H9 (cell line): ENCODE data around the gene UBTF. TPM values are rescaled to one million over a fixed set of nuclear protein-coding genes. Genes with fewer than 3 reads are reported as not detected.

Experiments used
- DNase-seq: peaks from one replicate; pipeline ENCODE4 v3.0.0-alpha.2; 2017
- H2AFZ ChIP-seq: one replicate; pipeline ENCODE4 v1.6.1; 2013; ENCODE audit warnings: mild to moderate bottlenecking, low read length, control low read depth, moderate library complexity
- H2AK5ac ChIP-seq: 2 replicates; pipeline ENCODE4 v1.6.1; 2013; ENCODE audit warnings: low read length, control low read depth, mixed read lengths; ENCODE audit not compliant: insufficient read length
- H2BK120ac ChIP-seq: one replicate; pipeline ENCODE4 v1.6.1; 2013; ENCODE audit warnings: low read depth, mild to moderate bottlenecking, low read length, control low read depth, inconsistent platforms; ENCODE audit not compliant: poor library complexity, severe bottlenecking
- H2BK12ac ChIP-seq: 2 replicates; pipeline ENCODE4 v1.6.1; 2013; ENCODE audit warnings: low read length, control low read depth, mixed read lengths, low read depth; ENCODE audit not compliant: insufficient read length
- H2BK15ac ChIP-seq: 2 replicates; pipeline ENCODE4 v1.6.1; 2013; ENCODE audit warnings: low read depth, low read length, control low read depth
- H2BK20ac ChIP-seq: one replicate; pipeline ENCODE4 v1.6.1; 2013; ENCODE audit warnings: low read depth, mild to moderate bottlenecking, low read length, control low read depth, inconsistent platforms; ENCODE audit not compliant: poor library complexity, severe bottlenecking
- H2BK5ac ChIP-seq: 2 replicates; pipeline ENCODE4 v1.6.1; 2013; ENCODE audit warnings: low read length, control low read depth, mixed read lengths; ENCODE audit not compliant: insufficient read length
- H3K14ac ChIP-seq: 2 replicates; pipeline ENCODE4 v1.6.1; 2013; ENCODE audit warnings: low read length, control low read depth; ENCODE audit not compliant: insufficient read depth
- H3K18ac ChIP-seq: 2 replicates; pipeline ENCODE4 v1.6.1; 2013; ENCODE audit warnings: low read depth, mild to moderate bottlenecking, mixed read lengths, low read length, control low read depth; ENCODE audit not compliant: insufficient read length
- H3K23ac ChIP-seq: 2 replicates; pipeline ENCODE4 v1.6.1; 2013; ENCODE audit warnings: low read length, control low read depth, mixed read lengths, low read depth; ENCODE audit not compliant: insufficient read length
- H3K23me2 ChIP-seq: 2 replicates; pipeline ENCODE4 v1.6.1; 2013; ENCODE audit warnings: low read depth, mild to moderate bottlenecking, mixed read lengths, low read length, control low read depth; ENCODE audit not compliant: insufficient read length, poor library complexity, severe bottlenecking
- H3K27ac ChIP-seq: 2 replicates; pipeline ENCODE4 v1.5.1; 2013; ENCODE audit warnings: low read length, control low read depth, mixed read lengths, low read depth; ENCODE audit not compliant: insufficient read length
- H3K27me3 ChIP-seq: 2 replicates; pipeline ENCODE4 v1.6.1; 2013; ENCODE audit warnings: low read length, control low read depth, inconsistent platforms; ENCODE audit not compliant: insufficient read depth
- H3K4ac ChIP-seq: 2 replicates; pipeline ENCODE4 v1.6.1; 2013; ENCODE audit warnings: low read depth, mild to moderate bottlenecking, control low read depth, inconsistent platforms, low read length, moderate library complexity
- H3K4me1 ChIP-seq: 2 replicates; pipeline ENCODE4 v1.6.1; 2013; ENCODE audit warnings: low read length, control low read depth, inconsistent platforms; ENCODE audit not compliant: insufficient read depth
- H3K4me2 ChIP-seq: 2 replicates; pipeline ENCODE4 v1.6.1; 2013; ENCODE audit warnings: low read length, control low read depth, mixed read lengths; ENCODE audit not compliant: insufficient read length, insufficient read depth
- H3K56ac ChIP-seq: 2 replicates; pipeline ENCODE4 v1.6.1; 2013; ENCODE audit warnings: low read depth, mild to moderate bottlenecking, mixed read lengths, low read length, control low read depth; ENCODE audit not compliant: insufficient read length
- H3K79me1 ChIP-seq: 2 replicates; pipeline ENCODE4 v1.6.1; 2013; ENCODE audit warnings: low read depth, mild to moderate bottlenecking, moderate library complexity, low read length, control low read depth, inconsistent platforms; ENCODE audit not compliant: insufficient read depth, poor library complexity, severe bottlenecking
- H3K79me2 ChIP-seq: 2 replicates; pipeline ENCODE4 v1.6.1; 2013; ENCODE audit warnings: low read length, control low read depth, inconsistent platforms; ENCODE audit not compliant: insufficient read depth
- H3K9ac ChIP-seq: 2 replicates; pipeline ENCODE4 v1.6.1; 2013; ENCODE audit warnings: low read length, control low read depth, mixed read lengths; ENCODE audit not compliant: insufficient read length; ENCODE audit errors: extremely low read depth
- H3K9me3 ChIP-seq: one replicate; pipeline ENCODE4 v1.6.1; 2013; ENCODE audit warnings: low read depth, low read length, inconsistent platforms; ENCODE audit not compliant: control insufficient read depth
- H3T11ph ChIP-seq: one replicate; pipeline ENCODE4 v1.6.1; 2013; ENCODE audit warnings: mild to moderate bottlenecking, low read length, control low read depth, inconsistent platforms
- H4K20me1 ChIP-seq: one replicate; pipeline ENCODE4 v1.6.1; 2013; ENCODE audit not compliant: control insufficient read depth, insufficient read length, insufficient read depth
- H4K5ac ChIP-seq: 2 replicates; pipeline ENCODE4 v1.6.1; 2013; ENCODE audit warnings: low read depth, mild to moderate bottlenecking, mixed read lengths, low read length, control low read depth; ENCODE audit not compliant: insufficient read length
- H4K8ac ChIP-seq: replicated peaks from 2 replicates; pipeline ENCODE4 v1.6.1; 2013; ENCODE audit warnings: low read length, control low read depth, mixed read lengths, low read depth; ENCODE audit not compliant: insufficient read length
- H4K91ac ChIP-seq: 2 replicates; pipeline ENCODE4 v1.6.1; 2013; ENCODE audit warnings: low read depth, mild to moderate bottlenecking, moderate library complexity, mixed read lengths, low read length, control low read depth; ENCODE audit not compliant: insufficient read length
- H3K27ac Mint-ChIP-seq, 3 experiments: 2 replicates in 2 of 3; 3 replicates in 1 of 3; pipeline ENCODE4 v1.8.0; 2020 to 2021; ENCODE audit warnings: mixed read lengths in 3 of 3, mild to moderate bottlenecking in 1 of 3, moderate library complexity in 1 of 3
- H3K27me3 Mint-ChIP-seq: 2 replicates; pipeline ENCODE4 v1.8.0; 2021; ENCODE audit warnings: low read depth, mild to moderate bottlenecking, moderate library complexity, mixed read lengths
- H3K36me3 Mint-ChIP-seq, 3 experiments: 2 replicates in 2 of 3; 3 replicates in 1 of 3; pipeline ENCODE4 v1.8.0; 2020 to 2021; ENCODE audit warnings: low read depth in 3 of 3, mixed read lengths in 3 of 3; ENCODE audit not compliant: insufficient read depth in 1 of 3
- H3K4me1 Mint-ChIP-seq, 2 experiments: 2 replicates each; pipeline ENCODE4 v1.8.0; 2020; ENCODE audit warnings: mixed read lengths in 2 of 2
- H3K4me3 Mint-ChIP-seq, 2 experiments: 2 replicates in 1 of 2; 3 replicates in 1 of 2; pipeline ENCODE4 v1.8.0; 2020 to 2021; ENCODE audit warnings: mild to moderate bottlenecking in 2 of 2, mixed read lengths in 2 of 2, moderate library complexity in 1 of 2
- H3K9me3 Mint-ChIP-seq, 2 experiments: 2 replicates in 1 of 2; 3 replicates in 1 of 2; pipeline ENCODE4 v1.8.0; 2020; ENCODE audit warnings: mild to moderate bottlenecking in 2 of 2, mixed read lengths in 2 of 2, moderate library complexity in 1 of 2
- CTCF ChIP-seq: fragments of 200-600 bp; sonication (generic); conservative IDR thresholded peaks from 3 replicates; pipeline ENCODE4 v1.8.0; 2021; ENCODE audit warnings: antibody characterized with exemption, mild to moderate bottlenecking
- WGBS: extraction: QIAGEN DNeasy Blood & Tissue Kit; methylation state at CpG from one replicate; pipeline ENCODE4 v1.1.7; 2013; ENCODE audit warnings: missing lambda C conversion rate, low lambda C conversion rate, mixed read lengths; ENCODE audit not compliant: insufficient read length; ENCODE audit errors: extremely low coverage; 5-methylcytosine and 5-hydroxymethylcytosine counted together
- total RNA-seq: library from RNA; stranded (reverse); gene quantifications from 2 replicates; pipeline ENCODE4 v1.2.1, GENCODE V29; 2021

Gene UBTF
- total RNA-seq, 1 experiment from 2014 or later: 151 TPM

- Mint-ChIP-seq H3K4me1 (no peaks in the 10 kb centered on the region; a peak in 1 of 4 replicates), H3K36me3 (peaks cover 0 to 4% (median 0%) of the 10 kb centered on the region in 3 experiments; a peak in 1 of 7 replicates), H3K27ac (no peak overlapping the region), H3K27me3 (peaks cover 15% of the 10 kb centered on the region), H3K9me3 (peaks cover 3 to 8% of the 10 kb centered on the region in 2 experiments; a peak in 3 of 5 replicates), H3K4me3 (no peak overlapping the region)
- H2BK120ac ChIP-seq: no peak overlapping the region
- H3K27me3 ChIP-seq: no peaks in the 10 kb centered on the region
- H3K4me2 ChIP-seq: no peak overlapping the region
- no peak overlapping the region for H4K5ac ChIP-seq
- H3K4ac ChIP-seq: no peak overlapping the region
- no peaks in the 10 kb centered on the region for H3K23me2 ChIP-seq
- H2AK5ac ChIP-seq: no peak overlapping the region
- H3K27ac ChIP-seq: no peak overlapping the region
- no peak overlapping the region for H4K8ac ChIP-seq
- H3K4me1 ChIP-seq: no peaks in the 10 kb centered on the region
- H3K79me1 ChIP-seq: no peaks in the 10 kb centered on the region
- no peak overlapping the region for H2BK5ac ChIP-seq
- no peak overlapping the region for H2BK12ac ChIP-seq
- H4K20me1 ChIP-seq: no peaks in the 10 kb centered on the region
- no peak overlapping the region for H3K18ac ChIP-seq
- no peak overlapping the region for H3T11ph ChIP-seq
- no peak overlapping the region for H3K23ac ChIP-seq
- no peak overlapping the region for H3K14ac ChIP-seq
- no peak overlapping the region for H3K9ac ChIP-seq
- no peaks in the 10 kb centered on the region for H3K79me2 ChIP-seq
- no peak for TF ChIP-seq CTCF
- H2BK15ac ChIP-seq: no peak overlapping the region
- H2AFZ ChIP-seq: no peak overlapping the region
- no peak overlapping the region for H4K91ac ChIP-seq
- no peak overlapping the region for H2BK20ac ChIP-seq
- H3K56ac ChIP-seq: no peak overlapping the region
- WGBS: no CpG with 5 or more reads among the region's 5 CpGs
- no peaks in the 10 kb centered on the region for H3K9me3 ChIP-seq
- DNase-seq: no peak
Observed at GRCh38 chr17:44233582-44233981, 14.1 kb upstream of the UBTF start.
